Astrocyte (in vitro differentiated cells and primary cell): ENCODE measurements around the gene ZNF827. TPM values are rescaled to one million over a fixed set of nuclear protein-coding genes. Genes with fewer than 3 reads are reported as not detected.

ENCODE experiments used
- DNase-seq: peaks from one replicate; pipeline ENCODE4 v3.0.0-alpha.2; 2010; ENCODE audit warnings: low read depth
- FAIRE-seq: peaks from 2 replicates; lab custom pipeline; 2011; peaks lifted over from hg19 to GRCh38; lab: Jason Lieb, UNC
- H2AFZ ChIP-seq: 2 replicates; pipeline ENCODE4 v1.6.0; 2012; ENCODE audit warnings: low read depth, low read length, inconsistent platforms
- H3K27ac ChIP-seq: 2 replicates; pipeline ENCODE4 v1.5.1; 2011; ENCODE audit warnings: low read depth, low read length, inconsistent platforms
- H3K27me3 ChIP-seq: 2 replicates; pipeline ENCODE4 v1.6.0; 2011; ENCODE audit warnings: low read length, inconsistent platforms; ENCODE audit not compliant: insufficient read depth
- H3K36me3 ChIP-seq: 2 replicates; pipeline ENCODE4 v1.5.1; 2011; ENCODE audit warnings: low read length, inconsistent platforms; ENCODE audit not compliant: insufficient read depth
- H3K4me1 ChIP-seq: 2 replicates; pipeline ENCODE4 v1.5.1; 2011; ENCODE audit warnings: low read length, inconsistent platforms; ENCODE audit not compliant: insufficient read depth
- H3K4me2 ChIP-seq: 2 replicates; pipeline ENCODE4 v1.6.0; 2012; ENCODE audit warnings: low read length, inconsistent platforms
- H3K4me3 ChIP-seq: 2 replicates; pipeline ENCODE4 v1.5.1; 2011; ENCODE audit warnings: low read depth, mild to moderate bottlenecking, low read length, inconsistent platforms; ENCODE audit not compliant: insufficient read depth
- H3K79me2 ChIP-seq: 2 replicates; pipeline ENCODE4 v1.6.0; 2012; ENCODE audit warnings: mild to moderate bottlenecking, low read length, inconsistent platforms; ENCODE audit not compliant: insufficient read depth
- H3K9ac ChIP-seq: 2 replicates; pipeline ENCODE4 v1.6.0; 2012; ENCODE audit warnings: mild to moderate bottlenecking, low read length, inconsistent platforms
- H3K9me3 ChIP-seq: 2 replicates; pipeline ENCODE4 v1.5.1; 2012; ENCODE audit warnings: low read depth, mild to moderate bottlenecking, low read length, inconsistent platforms; ENCODE audit not compliant: insufficient read depth
- H4K20me1 ChIP-seq: 2 replicates; pipeline ENCODE4 v1.6.0; 2012; ENCODE audit warnings: low read length, inconsistent platforms; ENCODE audit not compliant: insufficient read depth
- H3K27ac Mint-ChIP-seq: one replicate; pipeline ENCODE4 v1.8.0; 2021; ENCODE audit warnings: mild to moderate bottlenecking, mixed read lengths; ENCODE audit not compliant: unreplicated experiment
- H3K27me3 Mint-ChIP-seq: one replicate; pipeline ENCODE4 v1.8.0; 2021; ENCODE audit warnings: low read depth, mixed read lengths; ENCODE audit not compliant: unreplicated experiment
- H3K36me3 Mint-ChIP-seq: one replicate; pipeline ENCODE4 v1.8.0; 2021; ENCODE audit warnings: low read depth, mixed read lengths; ENCODE audit not compliant: unreplicated experiment
- H3K4me1 Mint-ChIP-seq: one replicate; pipeline ENCODE4 v1.8.0; 2021; ENCODE audit warnings: low read depth, mixed read lengths; ENCODE audit not compliant: unreplicated experiment
- H3K4me3 Mint-ChIP-seq: one replicate; pipeline ENCODE4 v1.8.0; 2021; ENCODE audit warnings: mild to moderate bottlenecking, moderate library complexity, mixed read lengths; ENCODE audit not compliant: unreplicated experiment
- H3K9me3 Mint-ChIP-seq: one replicate; pipeline ENCODE4 v1.8.0; 2021; ENCODE audit warnings: mild to moderate bottlenecking, mixed read lengths; ENCODE audit not compliant: unreplicated experiment
- CTCF ChIP-seq: IDR thresholded peaks from 2 replicates; pipeline ENCODE4 v1.5.1; 2011; ENCODE audit warnings: low read depth, mild to moderate bottlenecking, inconsistent platforms, low read length, moderate library complexity; ENCODE audit not compliant: insufficient read depth
- EZH2 ChIP-seq: IDR thresholded peaks from 2 replicates; pipeline ENCODE4 v1.6.1; 2012; ENCODE audit warnings: mild to moderate bottlenecking, low read length, inconsistent platforms; ENCODE audit not compliant: insufficient read depth
- total RNA-seq: library from RNA; stranded (reverse); gene quantifications from 2 replicates; pipeline ENCODE4 v1.2.1, GENCODE V29; 2021

The ZNF827 gene
- total RNA-seq, 1 donor from 2014 or later: 39.7 TPM

GRCh38 chr4:145878501-145879435 lies 59.9 kb downstream of the ZNF827 start:
- no peak overlapping the region for H3K9ac ChIP-seq
- H3K36me3 Mint-ChIP-seq: peaks cover 15% of the 10 kb centered on the region
- peaks cover 29% of the 10 kb centered on the region for H3K4me1 Mint-ChIP-seq
- H3K27me3 Mint-ChIP-seq: no peaks in the 10 kb centered on the region
- peaks cover 52% of the 10 kb centered on the region for H3K79me2 ChIP-seq
- no peak overlapping the region for H3K27ac ChIP-seq
- H3K36me3 ChIP-seq: no peaks in the 10 kb centered on the region
- H3K4me3 Mint-ChIP-seq: no peak overlapping the region
- no peaks in the 10 kb centered on the region for H3K27me3 ChIP-seq
- peak; percentile 83 for DNase-seq
- peak; percentile 73 for FAIRE-seq
- no peaks in the 10 kb centered on the region for H3K9me3 Mint-ChIP-seq
- no peak overlapping the region for H2AFZ ChIP-seq
- H3K4me1 ChIP-seq: peaks cover 11% of the 10 kb centered on the region
- TF ChIP-seq CTCF: no peak
- no peak for TF ChIP-seq EZH2
- H3K27ac Mint-ChIP-seq: peak overlapping the region; percentile 14
- no peaks in the 10 kb centered on the region for H3K9me3 ChIP-seq
- peak overlapping the region; percentile 29 for H3K4me2 ChIP-seq
- peaks cover 66% of the 10 kb centered on the region for H4K20me1 ChIP-seq
- no peak overlapping the region for H3K4me3 ChIP-seq

GRCh38 chr4:145876531-145877180 lies 62.0 kb downstream of the ZNF827 start:
- Mint-ChIP-seq H3K4me1 (peaks cover 32% of the 10 kb centered on the region), H3K4me3 (no peak overlapping the region)
- no peak for FAIRE-seq

More at GRCh38 chr4:145876531-145877180, 62.0 kb downstream of the ZNF827 start:
- no peak for TF ChIP-seq CTCF
- no peak for TF ChIP-seq EZH2
- Histone ChIP-seq H3K27ac (no peak overlapping the region), H3K36me3 (no peaks in the 10 kb centered on the region), H4K20me1 (peaks cover 55% of the 10 kb centered on the region), H3K4me1 (peaks cover 11% of the 10 kb centered on the region), H3K27me3 (no peaks in the 10 kb centered on the region), H3K4me3 (no peak overlapping the region), H2AFZ (no peak overlapping the region), H3K9me3 (no peaks in the 10 kb centered on the region), H3K79me2 (peaks cover 34% of the 10 kb centered on the region), H3K9ac (no peak overlapping the region), H3K4me2 (no peak overlapping the region)
- Mint-ChIP-seq H3K9me3 (no peaks in the 10 kb centered on the region), H3K27me3 (no peaks in the 10 kb centered on the region), H3K27ac (no peak overlapping the region), H3K36me3 (peaks cover 8% of the 10 kb centered on the region)
- DNase-seq: no peak
